GM18907 (cell line): ENCODE results near the gene AOC2.
"Not testable (repeated sequence)": the region's sequence is repeated elsewhere in the genome, so short reads cannot be mapped to it uniquely, and the experiment has no call there.

Experiments used
- ATAC-seq: cut with Tn5 transposase; IDR thresholded peaks from one replicate; pipeline ENCODE4 v1.9.1; 2021; ENCODE audit warnings: mild to moderate bottlenecking, moderate library complexity; ENCODE audit not compliant: unreplicated experiment

AOC2 gene

DNA sequence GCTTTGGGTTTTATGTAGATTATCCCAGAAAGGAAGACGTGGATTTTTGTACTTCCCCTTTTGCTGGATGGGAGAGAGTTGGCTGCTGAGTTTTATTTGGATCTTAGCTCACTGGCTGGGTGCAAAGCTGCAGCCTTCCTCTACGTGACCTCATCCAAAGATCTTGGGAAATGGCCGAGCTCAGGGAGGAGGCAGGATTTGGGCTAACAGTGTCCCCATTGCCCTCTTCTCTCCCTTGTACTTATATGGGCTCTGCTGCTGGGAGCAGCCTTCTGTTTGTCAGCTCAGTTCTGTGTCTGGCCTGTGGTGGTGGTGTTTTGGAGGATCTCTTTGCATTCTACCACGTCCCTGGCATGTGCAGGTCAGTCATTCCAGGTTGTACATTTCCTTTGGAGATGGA lies 8.6 kb downstream of the AOC2 start:
- no peak for ATAC-seq

DNA sequence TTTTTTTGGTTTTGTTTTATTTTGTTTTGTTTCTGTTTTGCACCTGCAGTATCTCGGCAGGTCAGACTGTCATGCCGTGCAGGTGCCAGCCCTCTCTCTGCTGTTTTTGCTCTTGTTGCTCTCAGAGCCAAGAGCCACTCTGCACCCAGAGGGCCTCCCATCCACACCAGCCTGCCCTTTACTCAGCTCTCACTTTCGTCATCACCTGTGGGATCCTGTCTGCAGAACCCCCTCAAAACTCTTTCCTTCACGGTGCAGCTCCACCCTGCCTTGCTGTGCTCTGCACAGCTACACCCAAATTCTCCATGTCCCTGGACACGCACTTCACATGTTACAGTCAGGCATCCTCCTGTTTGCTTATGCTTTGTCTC lies 9.2 kb downstream of the AOC2 start:
- no peak for ATAC-seq

DNA sequence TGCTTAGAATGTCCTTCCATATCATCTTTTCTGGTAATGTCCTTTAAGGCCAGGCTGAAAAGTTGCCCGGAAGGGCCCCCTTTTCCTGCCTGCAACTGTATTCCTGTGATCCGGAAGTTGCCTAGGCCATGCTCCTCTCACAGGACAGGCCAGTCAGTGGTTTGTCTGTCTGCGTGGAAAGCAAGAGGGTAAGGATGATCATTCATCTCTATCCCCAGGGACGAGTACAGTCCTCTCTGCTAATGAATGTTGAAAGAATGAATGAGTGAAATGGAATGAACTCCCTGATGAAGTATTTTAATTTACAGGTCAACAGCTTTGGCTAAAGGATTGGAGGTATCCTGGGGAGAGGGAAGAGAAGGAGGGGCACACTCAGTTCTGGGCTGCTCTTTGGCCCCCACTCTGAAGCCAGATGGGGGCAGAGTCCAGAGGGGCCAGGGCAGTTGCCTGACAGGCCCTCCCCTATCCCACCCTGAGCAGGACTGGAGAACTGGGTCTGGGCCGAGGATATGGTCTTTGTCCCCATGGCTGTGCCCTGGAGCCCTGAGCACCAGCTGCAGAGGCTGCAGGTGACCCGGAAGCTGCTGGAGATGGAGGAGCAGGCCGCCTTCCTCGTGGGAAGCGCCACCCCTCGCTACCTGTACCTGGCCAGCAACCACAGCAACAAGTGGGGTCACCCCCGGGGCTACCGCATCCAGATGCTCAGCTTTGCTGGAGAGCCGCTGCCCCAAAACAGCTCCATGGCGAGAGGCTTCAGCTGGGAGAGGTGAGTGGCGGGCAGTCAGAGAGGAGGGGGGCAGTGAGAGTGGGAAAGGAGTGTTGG lies 9.8 kb downstream of the AOC2 start:
- no peak for ATAC-seq

DNA sequence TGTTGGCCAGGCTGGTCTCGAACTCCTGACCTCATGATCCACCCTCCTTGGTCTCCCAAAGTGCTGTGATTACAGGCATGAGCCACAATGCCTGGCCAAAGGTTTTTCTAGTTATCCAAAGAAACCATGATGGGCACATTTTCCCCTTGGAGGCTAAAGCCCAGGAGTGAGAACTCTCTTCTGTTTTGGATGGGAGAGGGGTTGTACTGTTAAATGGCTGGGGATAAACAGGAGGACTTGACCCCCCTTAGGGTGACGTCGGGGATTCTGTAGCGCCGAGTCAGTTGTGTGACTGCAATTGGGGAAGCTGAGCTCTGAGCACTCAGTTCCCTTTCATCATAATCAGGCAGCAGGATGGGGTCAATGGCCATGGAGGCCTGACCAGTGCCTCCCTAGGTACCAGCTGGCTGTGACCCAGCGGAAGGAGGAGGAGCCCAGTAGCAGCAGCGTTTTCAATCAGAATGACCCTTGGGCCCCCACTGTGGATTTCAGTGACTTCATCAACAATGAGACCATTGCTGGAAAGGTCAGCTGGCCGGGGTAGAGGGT lies 10.7 kb downstream of the AOC2 start:
- no peak for ATAC-seq

DNA sequence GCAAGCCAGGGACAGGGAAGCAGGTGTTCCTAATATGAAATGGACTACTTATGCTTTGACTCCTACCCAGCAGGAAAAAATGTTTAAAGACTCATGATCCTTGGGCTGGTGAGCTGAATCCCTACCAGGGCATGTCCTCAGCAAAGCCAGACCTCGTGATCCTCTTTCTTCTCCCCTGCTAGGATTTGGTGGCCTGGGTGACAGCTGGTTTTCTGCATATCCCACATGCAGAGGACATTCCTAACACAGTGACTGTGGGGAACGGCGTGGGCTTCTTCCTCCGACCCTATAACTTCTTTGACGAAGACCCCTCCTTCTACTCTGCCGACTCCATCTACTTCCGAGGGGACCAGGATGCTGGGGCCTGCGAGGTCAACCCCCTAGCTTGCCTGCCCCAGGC lies 11.7 kb downstream of the AOC2 start:
- ATAC-seq: not testable (repeated sequence)

DNA sequence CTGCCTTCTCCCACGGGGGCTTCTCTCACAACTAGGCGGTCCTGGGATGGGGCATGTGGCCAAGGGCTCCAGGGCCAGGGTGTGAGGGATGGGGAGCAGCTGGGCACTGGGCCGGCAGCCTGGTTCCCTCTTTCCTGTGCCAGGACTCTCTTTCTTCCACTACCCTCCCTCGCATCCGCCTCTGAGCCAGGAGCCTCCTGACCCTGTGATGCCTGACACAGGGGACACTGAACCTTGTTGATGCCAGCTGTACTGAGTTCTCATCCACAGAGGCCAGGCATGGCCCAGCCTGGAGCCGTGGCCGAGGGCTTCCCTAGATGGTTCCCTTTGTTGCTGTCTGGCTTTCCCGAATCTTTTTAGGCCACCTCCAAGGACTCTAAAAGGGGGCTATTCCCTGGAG lies 12.1 kb downstream of the AOC2 start:
- not testable (repeated sequence) for ATAC-seq

DNA sequence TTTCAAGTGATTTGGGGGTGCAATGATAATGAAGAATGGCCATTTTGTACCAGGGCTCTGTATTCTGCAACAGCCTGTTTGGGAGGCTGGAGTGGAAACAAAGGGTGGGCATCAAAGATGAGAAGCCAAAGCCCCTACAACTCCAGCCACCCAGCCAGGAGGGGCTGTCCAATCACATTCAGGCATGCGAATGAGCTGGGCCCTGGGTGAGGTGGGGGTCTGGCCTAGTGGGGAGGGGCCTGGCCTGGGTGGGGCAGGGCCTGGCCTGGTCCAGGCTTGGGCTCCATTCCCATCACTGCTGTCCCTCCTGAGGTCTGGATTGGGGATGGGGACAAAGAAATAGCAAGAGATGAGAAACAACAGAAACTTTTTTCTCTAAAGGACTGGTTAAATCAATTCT lies 13.0 kb downstream of the AOC2 start:
- no peak for ATAC-seq

DNA sequence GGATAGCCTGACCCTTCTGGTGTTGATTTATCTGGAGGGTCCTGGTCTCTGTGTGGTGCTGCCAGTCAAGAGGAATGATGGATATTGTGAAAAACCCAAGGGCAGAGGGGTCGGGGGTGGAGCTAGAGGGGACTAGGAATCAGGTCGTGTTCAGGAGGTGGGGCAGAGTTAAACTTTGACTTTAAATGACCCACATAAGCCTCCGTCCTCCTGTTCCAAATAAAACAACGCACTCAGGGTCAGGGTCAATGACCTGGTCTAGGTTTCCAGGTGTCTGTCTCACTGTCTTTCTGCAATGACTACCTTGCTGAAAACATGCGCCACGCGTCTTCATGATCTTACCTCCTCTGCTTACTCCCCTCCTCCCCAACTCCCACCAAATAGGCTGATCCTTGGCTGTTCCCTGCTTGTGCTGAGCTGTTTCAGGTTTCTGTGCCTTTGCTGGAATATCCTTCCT lies 21.3 kb downstream of the AOC2 start:
- no peak for ATAC-seq

DNA sequence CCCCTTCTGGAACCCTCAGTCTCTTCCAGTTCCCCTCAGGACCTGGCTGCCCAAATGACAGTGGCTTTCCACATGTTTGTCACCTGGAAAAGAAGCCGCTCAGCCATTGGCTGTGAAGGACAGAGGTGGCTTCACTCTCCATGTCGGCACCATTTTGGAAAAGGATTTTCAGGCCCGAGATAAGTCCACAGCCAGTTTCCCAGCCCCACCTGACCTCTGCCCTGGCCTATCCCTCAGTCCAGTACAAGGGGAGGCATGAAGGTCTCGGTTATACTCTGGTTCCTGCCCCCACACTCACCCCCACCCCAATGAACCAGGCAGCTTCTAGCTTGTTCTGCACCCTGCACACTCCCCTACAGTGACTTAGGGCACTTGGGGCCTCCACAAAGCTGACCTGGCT lies 21.8 kb downstream of the AOC2 start:
- ATAC-seq: no peak

DNA sequence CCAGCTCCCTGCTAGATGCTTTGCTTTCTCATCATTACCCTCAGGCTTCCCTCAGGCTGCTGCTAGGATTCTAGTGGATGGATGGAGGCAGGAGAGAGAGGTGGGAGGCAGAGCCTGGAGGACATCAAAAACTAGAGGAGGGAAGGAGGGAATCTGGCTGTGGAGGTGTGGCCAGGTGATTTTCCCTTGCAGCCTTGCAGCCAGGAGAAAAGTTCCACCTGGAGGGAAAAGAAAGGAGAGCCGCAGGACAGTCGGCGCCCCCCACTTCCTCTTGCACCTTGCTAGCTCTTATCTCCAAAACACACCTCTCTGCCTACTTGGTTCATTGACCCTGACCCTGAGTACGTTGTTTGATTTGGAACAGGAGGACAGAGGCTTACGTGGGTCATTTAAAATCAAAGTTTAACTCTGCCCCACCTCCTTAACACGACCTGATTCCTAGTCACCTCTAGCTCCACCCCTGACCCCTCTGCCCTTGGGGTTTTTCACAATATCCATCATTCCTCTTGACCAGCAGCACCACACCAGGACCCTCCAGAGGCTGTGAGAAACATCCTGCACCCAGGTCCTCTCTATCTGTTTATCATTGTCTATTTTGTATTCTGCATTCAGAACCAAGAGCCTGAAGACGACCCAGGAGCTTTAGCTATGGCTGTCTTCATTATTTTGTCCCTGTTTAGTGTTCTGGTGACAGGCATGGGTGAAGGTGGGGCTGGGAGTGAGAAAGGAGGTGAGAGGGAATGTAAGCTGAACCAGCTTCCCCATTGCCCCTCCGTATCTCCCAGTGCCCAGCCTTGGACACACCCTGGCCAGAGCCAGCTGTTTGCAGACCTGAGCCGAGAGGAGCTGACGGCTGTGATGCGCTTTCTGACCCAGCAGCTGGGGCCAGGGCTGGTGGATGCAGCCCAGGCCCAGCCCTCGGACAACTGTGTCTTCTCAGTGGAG lies 22.5 kb downstream of the AOC2 start:
- no peak for ATAC-seq

DNA sequence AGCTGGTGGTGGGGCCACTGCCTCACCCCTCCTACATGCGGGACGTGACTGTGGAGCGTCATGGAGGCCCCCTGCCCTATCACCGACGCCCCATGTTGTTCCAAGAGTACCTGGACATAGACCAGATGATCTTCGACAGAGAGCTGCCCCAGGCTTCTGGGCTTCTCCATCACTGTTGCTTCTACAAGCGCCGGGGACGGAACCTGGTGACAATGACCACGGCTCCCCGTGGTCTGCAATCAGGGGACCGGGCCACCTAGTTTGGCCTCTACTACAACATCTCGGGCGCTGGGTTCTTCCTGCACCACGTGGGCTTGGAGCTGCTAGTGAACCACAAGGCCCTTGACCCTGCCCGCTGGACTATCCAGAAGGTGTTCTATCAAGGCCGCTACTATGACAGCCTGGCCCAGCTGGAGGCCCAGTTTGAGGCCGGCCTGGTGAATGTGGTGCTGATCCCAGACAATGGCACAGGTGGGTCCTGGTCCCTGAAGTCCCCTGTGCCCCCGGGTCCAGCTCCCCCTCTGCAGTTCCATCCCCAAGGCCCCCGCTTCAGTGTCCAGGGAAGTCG lies 23.4 kb downstream of the AOC2 start:
- ATAC-seq: not testable (repeated sequence)

DNA sequence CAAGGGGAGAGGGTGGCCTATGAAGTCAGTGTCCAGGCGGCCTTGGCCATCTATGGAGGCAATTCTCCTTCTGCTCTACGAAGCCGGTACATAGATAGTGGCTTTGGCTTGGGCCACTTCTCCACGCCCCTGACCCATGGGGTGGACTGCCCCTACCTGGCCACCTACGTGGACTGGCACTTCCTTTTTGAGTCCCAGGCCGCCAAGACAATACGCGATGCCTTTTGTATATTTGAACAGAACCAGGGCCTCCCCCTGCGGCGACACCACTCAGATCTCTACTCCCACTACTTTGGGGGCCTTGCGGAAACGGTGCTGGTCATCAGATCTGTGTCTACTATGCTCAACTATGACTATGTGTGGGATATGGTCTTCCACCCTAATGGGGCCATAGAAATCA lies 24.0 kb downstream of the AOC2 start:
- ATAC-seq: no peak

DNA sequence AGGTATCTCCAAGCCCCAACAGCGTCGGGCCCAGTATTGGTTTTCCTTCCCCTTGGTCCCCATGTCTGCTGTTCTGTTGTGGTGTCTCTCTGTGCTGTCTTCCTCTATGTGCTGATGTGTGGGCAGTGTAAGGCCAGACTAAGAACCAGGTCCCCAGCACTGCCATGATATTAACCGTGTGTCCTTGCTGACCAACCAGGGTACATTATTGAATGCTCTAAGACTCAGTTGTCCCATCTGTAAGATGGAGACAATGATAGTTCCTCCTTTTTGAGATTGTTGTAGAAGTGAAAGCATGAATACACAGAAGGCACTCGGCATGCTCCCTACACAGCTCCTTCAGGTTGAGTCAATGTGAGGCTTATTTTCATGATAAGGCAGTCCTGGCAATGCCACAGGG lies 27.3 kb downstream of the AOC2 start:
- no peak for ATAC-seq

DNA sequence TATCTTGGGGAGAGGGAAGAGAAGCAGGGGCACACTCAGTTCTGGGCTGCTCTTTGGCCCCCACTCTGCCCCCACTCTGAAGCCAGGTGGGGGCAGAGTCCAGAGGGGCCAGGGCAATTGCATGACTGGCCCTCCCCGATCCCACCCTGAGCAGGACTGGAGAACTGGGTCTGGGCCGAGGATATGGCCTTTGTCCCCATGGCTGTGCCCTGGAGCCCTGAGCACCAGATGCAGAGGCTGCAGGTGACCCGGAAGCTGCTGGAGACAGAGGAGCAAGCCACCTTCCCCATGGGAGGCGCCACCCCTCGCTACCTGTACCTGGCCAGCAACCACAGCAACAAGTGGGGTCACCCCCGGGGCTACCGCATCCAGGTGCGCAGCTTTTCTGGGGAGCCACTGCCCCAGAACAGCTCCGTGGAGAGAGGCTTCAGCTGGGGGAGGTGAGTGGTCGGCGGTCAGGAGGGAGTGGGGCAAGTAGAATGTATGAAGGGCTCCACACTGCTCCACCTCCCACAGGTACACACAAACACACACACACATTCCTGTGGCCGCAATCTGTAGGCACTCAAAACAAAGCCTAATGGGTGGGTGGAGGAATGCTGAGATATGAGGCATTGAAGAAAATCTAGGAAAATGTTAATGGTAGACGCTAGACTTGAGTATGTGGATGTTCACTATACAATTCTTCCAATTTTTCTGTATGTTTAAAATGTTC lies 28.0 kb downstream of the AOC2 start:
- no peak for ATAC-seq

DNA sequence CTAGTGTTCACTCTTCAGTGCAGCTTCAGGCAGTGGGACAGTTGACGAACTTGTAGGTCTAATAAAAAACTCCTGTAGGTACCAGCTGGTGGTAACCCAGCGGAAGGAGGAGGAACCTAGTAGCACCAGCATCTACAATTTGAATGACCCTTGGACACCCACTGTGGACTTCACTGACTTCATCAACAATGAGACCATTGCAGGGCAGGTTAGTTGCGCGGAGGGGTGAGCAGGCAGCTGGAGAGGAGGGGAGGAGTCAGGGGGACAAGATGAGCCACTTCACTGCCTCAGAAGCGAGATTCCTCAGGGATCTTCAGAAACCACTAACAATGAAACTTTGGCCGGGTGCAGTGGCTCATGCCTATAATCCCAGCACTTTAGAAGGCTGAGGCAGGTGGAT lies 28.9 kb downstream of the AOC2 start:
- no peak for ATAC-seq

DNA sequence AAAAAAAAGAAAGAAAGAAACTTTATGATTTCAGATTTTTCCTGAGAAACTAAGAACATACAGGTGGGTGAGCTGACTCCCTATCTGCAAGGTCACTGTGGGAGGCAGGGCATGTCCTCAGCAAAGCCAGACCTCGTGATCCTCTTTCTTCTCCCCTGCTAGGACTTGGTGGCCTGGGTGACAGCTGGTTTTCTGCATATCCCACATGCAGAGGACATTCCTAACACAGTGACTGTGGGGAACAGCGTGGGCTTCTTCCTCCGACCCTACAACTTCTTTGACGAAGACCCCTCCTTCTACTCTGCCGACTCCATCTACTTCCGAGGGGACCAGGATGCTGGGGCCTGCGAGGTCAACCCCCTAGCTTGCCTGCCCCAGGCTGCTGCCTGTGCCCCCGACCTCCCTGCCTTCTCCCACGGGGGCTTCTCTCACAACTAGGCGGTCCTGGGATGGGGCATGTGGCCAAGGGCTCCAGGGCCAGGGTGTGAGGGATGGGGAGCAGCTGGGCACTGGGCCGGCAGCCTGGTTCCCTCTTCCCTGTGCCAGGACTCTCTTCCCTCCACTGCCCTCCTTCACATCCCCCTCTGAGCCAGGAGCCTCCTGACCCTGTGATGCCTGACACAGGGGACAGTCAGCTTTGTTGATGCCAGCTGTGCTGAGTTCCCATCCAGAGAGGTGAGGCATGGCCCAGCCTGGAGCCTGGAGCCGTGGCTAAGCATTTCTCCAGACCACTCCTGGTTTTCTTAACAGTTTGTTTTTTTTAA lies 29.7 kb downstream of the AOC2 start:
- ATAC-seq: not testable (repeated sequence)

DNA sequence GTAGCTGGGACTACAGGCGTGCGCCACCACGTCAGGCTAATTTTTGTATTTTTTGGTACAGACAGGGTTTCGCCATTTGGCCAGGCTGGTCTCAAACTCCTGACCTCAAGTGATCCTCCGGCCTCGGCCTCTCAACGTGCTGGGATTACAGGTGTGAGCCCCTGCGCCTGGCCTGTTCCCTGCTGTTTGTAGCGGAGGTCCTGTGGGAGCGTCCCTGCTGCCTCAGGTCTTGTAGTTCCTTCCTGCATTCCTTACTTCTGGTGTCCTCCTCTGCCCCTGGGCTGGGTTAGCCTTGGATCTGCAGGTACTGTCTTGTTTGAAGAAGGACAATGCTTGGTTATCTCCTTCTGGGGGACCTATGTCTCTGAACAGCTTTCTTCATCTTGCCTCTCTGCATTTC lies 32.7 kb downstream of the AOC2 start:
- no peak for ATAC-seq

DNA sequence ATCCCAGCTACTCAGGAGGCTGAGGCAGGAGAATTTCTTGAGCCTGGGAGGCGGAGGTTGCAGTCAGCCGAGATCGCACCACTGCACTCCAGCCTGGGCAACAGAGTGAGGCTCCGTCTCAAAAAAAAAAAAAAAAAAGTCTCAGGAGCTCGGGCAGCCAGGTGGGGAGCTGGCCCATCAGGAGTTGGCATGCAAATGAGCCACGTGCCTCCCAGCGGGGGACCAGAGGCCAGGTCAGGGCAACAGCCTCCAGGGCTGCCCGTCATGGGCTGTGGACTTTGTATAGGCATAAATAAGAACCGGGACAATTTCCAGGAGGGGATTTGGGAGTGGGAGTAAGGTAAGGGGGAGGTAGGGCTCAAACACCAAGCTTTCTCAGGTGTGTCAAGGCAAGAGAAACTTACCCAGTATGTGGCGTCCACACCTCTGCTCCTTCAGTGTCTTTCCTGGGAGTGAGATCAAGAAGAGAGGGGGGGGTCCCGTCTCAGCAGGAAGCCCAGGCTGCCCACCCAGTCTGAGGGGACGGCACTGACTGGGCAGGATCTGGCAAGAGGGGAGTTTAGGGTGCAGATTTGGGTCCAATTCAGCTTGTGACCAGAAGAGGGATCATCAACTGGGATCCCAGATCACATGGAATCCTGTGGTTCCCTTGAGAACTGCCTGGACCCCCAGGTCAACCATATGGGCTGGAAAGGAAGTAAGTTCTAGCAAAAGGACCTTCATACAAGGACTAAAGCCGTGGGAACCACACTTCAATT lies 33.9 kb downstream of the AOC2 start:
- ATAC-seq: no peak

DNA sequence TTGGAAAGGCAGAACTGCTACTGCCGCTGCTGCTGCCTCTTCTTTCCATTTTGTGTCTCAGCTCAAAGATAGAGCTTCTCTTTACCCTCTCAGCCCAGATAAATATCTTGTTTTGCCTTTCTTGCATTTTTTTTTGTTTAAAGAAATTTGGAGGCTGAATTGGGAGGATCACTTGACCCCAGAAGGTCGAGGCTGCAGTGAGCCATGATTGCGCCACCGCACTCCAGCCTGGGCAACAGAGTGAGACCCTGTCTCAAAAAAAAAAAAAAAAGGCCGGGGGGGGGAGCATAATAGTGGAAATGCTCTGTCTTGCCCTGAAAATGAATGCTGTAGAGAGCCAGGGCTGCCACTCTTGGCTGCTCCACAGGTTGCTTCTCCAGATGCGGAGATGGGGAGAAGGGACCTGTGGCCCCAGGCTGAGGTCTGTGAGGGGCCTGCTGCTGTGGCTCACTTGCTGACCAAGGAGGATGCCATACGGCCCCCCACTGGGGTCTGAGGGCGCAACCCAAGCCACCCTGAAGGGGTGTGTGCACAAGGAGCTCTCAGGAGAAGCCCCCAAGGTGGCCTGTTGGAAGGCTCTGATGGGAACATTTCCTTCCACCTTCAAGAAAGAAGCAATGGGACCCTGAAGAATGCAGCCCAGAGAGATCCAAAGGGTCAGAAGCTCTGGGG lies 34.7 kb downstream of the AOC2 start:
- no peak for ATAC-seq
